Gastroesophageal sphincter (tissue), 3 donors: ENCODE results near the gene TALDO1.

Experiments used
- CTCF ChIP-seq, 4 experiments: fragments of 200-600 bp in 2 of 4; fragments of 450-650 bp in 2 of 4; sonication (generic) in 1 of 4; IDR thresholded peaks; one replicate each; pipeline ENCODE4 v1.5.1; 2017 to 2019; ENCODE audit warnings: antibody characterized with exemption in 4 of 4, mild to moderate bottlenecking in 2 of 4, moderate library complexity in 2 of 4
- POLR2A ChIP-seq, 2 donors: fragments of 450-650 bp; IDR thresholded peaks; one replicate each; pipeline ENCODE4 v1.6.1; 2017; ENCODE audit warnings: antibody characterized with exemption in 2 of 2, mild to moderate bottlenecking in 2 of 2, moderate library complexity in 1 of 2
- POLR2AphosphoS5 ChIP-seq: sonication (generic); formaldehyde crosslinking; IDR thresholded peaks from one replicate; pipeline ENCODE4 v1.6.1; 2017; ENCODE audit warnings: antibody characterized with exemption

- TF ChIP-seq CTCF (IDR thresholded peaks at IDR 0.05), result peak in 3 of 4 experiments; percentile 25 to 41 (median 31)
- TF ChIP-seq POLR2A (IDR thresholded peaks at IDR 0.05), result no peak
- no peak for TF ChIP-seq POLR2AphosphoS5
These were observed 62.8 kb downstream of the TALDO1 start for GRCh38 chr11:810040-810567.
